BJ (cell line): Measurements from ENCODE around the gene TRMO. TPM values are rescaled to one million over a fixed set of nuclear protein-coding genes. Genes with fewer than 3 reads are reported as not detected.
A peak's percentile ranks its signal among the peaks of the same experiment; 100 is the strongest.

Experiments used
- CTCF ChIA-PET: fragments of 350-600 bp; formaldehyde crosslinking; extraction: SDS; loops from one replicate; lab custom pipeline; 2021; ENCODE audit warnings: antibody characterized with exemption, inconsistent platforms; lab: Yijun Ruan, JAX
- POLR2A ChIA-PET: fragments of 300-600 bp; sonication (Branson Sonifier 250); formaldehyde crosslinking; extraction: SDS; loops from one replicate; lab custom pipeline; 2021; ENCODE audit warnings: antibody characterized with exemption; lab: Charles Lee
- DNase-seq: peaks from one replicate; pipeline ENCODE4 v3.0.0-alpha.2; 2011; ENCODE audit warnings: low read depth
- H3K27me3 ChIP-seq: 2 replicates; pipeline ENCODE4 v1.6.0; 2011; ENCODE audit warnings: low read length; ENCODE audit not compliant: control insufficient read depth, insufficient read depth
- H3K36me3 ChIP-seq: 2 replicates; pipeline ENCODE4 v1.5.1; 2011; ENCODE audit warnings: low read length; ENCODE audit not compliant: control insufficient read depth, insufficient read depth
- H3K4me3 ChIP-seq: 2 replicates; pipeline ENCODE4 v1.5.1; 2011; ENCODE audit warnings: low read depth, mild to moderate bottlenecking, control low read depth, low read length
- polyA plus RNA-seq: library from polyadenylated mRNA; depleted of rRNA; stranded (reverse); fragments of >200 nt; gene quantifications from 2 replicates; pipeline ENCODE4 v1.2.3, GENCODE V29; 2011
- TF ChIP-seq, protein P1 (sequence below): IDR thresholded peaks from 2 replicates; pipeline ENCODE4 v1.5.1; 2011; ENCODE audit warnings: low read depth, mild to moderate bottlenecking, control low read depth, inconsistent platforms, low read length, moderate library complexity; ENCODE audit not compliant: insufficient read depth

The TRMO gene
- polyA plus RNA-seq, 1 experiment, result 11.2 TPM

GRCh38 chr9:97906236-97906831 is 16.0 kb downstream of the TRMO start:
- Histone ChIP-seq H3K4me3 (no peak overlapping the region), H3K27me3 (no peaks in the 10 kb centered on the region), H3K36me3 (peaks cover 8% of the 10 kb centered on the region)
- TF ChIP-seq, protein P1, sequence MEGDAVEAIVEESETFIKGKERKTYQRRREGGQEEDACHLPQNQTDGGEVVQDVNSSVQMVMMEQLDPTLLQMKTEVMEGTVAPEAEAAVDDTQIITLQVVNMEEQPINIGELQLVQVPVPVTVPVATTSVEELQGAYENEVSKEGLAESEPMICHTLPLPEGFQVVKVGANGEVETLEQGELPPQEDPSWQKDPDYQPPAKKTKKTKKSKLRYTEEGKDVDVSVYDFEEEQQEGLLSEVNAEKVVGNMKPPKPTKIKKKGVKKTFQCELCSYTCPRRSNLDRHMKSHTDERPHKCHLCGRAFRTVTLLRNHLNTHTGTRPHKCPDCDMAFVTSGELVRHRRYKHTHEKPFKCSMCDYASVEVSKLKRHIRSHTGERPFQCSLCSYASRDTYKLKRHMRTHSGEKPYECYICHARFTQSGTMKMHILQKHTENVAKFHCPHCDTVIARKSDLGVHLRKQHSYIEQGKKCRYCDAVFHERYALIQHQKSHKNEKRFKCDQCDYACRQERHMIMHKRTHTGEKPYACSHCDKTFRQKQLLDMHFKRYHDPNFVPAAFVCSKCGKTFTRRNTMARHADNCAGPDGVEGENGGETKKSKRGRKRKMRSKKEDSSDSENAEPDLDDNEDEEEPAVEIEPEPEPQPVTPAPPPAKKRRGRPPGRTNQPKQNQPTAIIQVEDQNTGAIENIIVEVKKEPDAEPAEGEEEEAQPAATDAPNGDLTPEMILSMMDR, result no peak
- DNase-seq, result no peak
- ChIA-PET CTCF (interaction anchor here (1.8 kb wide), 1 partner anchor 194 kb away, joined by 5 read pairs; no protein-coding TSS in a partner anchor), POLR2A (no interaction called here)

- DNase-seq, result no peak
- TF ChIP-seq, protein P1, result no peak
- Histone ChIP-seq H3K4me3 (no peak overlapping the region), H3K36me3 (peaks cover 7% of the 10 kb centered on the region), H3K27me3 (no peaks in the 10 kb centered on the region)
- ChIA-PET POLR2A (no interaction called here), CTCF (no interaction called here)
These were observed 17.1 kb downstream of the TRMO start for GRCh38 chr9:97905228-97905627.

DNA sequence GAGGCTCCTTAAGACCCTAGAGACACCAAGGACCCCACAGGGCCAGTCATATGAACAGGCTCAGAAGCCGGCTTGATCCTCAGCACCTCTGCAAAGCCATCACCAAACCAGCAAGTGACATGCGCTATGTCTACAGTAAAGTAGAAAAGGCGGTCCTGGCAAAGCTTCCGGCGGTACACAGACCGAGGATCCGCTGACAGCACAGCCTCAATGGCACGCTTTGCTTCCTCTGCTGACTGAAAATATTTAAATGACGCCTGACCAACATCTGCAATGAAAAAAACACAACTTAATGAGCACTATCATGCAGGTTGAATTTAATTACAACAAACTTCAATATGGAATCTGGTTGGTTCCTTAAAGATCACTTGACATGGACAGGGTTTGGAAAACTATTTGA is 17.6 kb downstream of the TRMO start:
- Histone ChIP-seq H3K4me3 (no peak overlapping the region), H3K36me3 (peaks cover 3% of the 10 kb centered on the region), H3K27me3 (no peaks in the 10 kb centered on the region)
- ChIA-PET CTCF (no interaction called here), POLR2A (no interaction called here)
- DNase-seq, result no peak
- TF ChIP-seq, protein P1, result no peak

GRCh38 chr9:97903177-97903576 is 19.1 kb downstream of the TRMO start:
- CTCF ChIA-PET, result interaction anchor here (1.2 to 5.7 kb wide), 5 partner anchors 13 to 223 kb away, joined by 3 to 68 read pairs (median 30); no protein-coding TSS in a partner anchor
- DNase-seq, result no peak
- Histone ChIP-seq H3K27me3 (no peaks in the 10 kb centered on the region), H3K36me3 (peaks cover 3% of the 10 kb centered on the region; the same call in 1 of the 2 replicates), H3K4me3 (no peak overlapping the region)
- TF ChIP-seq, protein P1, result no peak
- POLR2A ChIA-PET, result no interaction called here

DNA sequence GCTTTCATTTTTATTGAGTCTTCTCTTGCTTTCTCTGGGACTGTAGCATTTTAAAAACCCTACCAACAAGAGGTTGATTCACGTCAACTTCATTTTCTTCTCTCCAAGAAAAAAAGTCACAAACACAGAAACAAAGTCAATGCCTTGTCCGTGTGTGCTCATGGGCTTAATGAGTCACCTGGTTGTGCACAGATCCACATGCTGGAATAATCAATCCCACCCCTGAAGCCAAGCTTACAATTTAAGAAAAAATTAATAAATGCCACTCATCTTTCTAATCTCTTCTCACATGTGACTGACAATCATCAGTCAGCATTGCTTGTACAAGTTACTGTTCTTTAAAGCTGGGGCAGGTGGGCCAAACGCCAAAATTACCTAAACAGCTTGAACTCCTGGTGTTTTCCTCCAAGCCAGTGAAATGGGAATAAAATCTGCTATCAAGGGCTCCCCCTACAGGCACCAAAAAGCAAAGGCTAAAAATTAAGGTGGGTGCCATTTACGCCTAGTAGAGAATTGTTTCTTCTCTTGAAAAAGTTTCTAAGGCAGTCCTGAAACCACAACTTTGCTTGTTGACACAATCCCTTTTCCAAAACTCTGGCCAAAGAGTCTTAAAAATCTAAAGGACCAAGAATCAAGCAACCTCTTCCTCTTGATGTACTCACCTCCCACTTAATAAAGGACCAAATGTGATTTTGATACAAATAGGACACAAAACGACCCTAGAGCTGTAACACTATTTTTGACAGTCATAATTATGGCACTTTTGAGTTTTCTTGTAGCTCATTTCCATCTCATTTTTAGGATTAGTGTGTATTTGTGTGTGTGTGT is 21.3 kb downstream of the TRMO start:
- POLR2A ChIA-PET, result no interaction called here
- no peak overlapping the region for H3K4me3 ChIP-seq
- CTCF ChIA-PET, result interaction anchor here (0.6 to 5.7 kb wide), 34 partner anchors 9 to 268 kb away, joined by 3 to 68 read pairs (median 4); partner anchors contain the start of genes NCBP1, TSTD2 and XPA
- no peak for DNase-seq
- peaks cover 2% of the 10 kb centered on the region; the same call in 1 of the 2 replicates for H3K36me3 ChIP-seq
- TF ChIP-seq, protein P1, result peak; percentile 77
- no peaks in the 10 kb centered on the region for H3K27me3 ChIP-seq
